ENCODE measurements around the gene TUBA4B.
A peak's percentile ranks its signal among the peaks of the same experiment; 100 is the strongest.

GRCh38 chr2:219279151-219279915 is 26.3 kb downstream of the TUBA4B start, which contains the start of gene DNAJB2:
- no peak for TF ChIP-seq CTCF (IDR thresholded peaks at IDR 0.05)
- peak; percentile 90 to 94 for TF ChIP-seq POLR2A (IDR thresholded peaks at IDR 0.05)
